Measurements from ENCODE around the gene IL2RG. TPM values are rescaled to one million over a fixed set of nuclear protein-coding genes. Genes with fewer than 3 reads are reported as not detected.

Gene IL2RG
- 375 and 397 TPM in 2 replicates for total RNA-seq

GRCh38 chrX:71111141-71111843 lies at the start of gene IL2RG:
Gene IL2RG (minus strand): TSS chrX:71111577. CDS start chrX:71111539, 38 bp downstream.
- Mint-ChIP-seq H3K9me3 (no peaks in the 10 kb centered on the region), H3K27ac (peak within 1 kb of the TSS; percentile 92), H3K4me1 (ENCODE audit: low read depth) (peaks cover 52% of the 10 kb centered on the region), H3K27me3 (ENCODE audit: insufficient read depth) (no peaks in the 10 kb centered on the region), H3K4me3 (peak within 1 kb of the TSS; percentile 99), H3K36me3 (ENCODE audit: low read depth) (peaks cover 47% of the 10 kb centered on the region)
- DNase-seq (ENCODE audit: low spot score) = peak; percentile 75
- intact Hi-C loops (cut with micrococcal nuclease) = loop anchor here (1.0 to 10.0 kb wide), 11 partner anchors 8 to 976 kb away; partner anchors contain the start of genes CXCR3, IGBP1, NONO and SNX12

GRCh38 chrX:71160475-71160874 lies 49.1 kb upstream of the IL2RG start:
- Mint-ChIP-seq H3K36me3 (ENCODE audit: low read depth) (peaks cover 10% of the 10 kb centered on the region), H3K9me3 (no peaks in the 10 kb centered on the region), H3K4me1 (ENCODE audit: low read depth) (no peaks in the 10 kb centered on the region), H3K27ac (no peak overlapping the region), H3K4me3 (no peak overlapping the region), H3K27me3 (ENCODE audit: insufficient read depth) (no peaks in the 10 kb centered on the region)
- intact Hi-C loops (cut with micrococcal nuclease) = no loop called here
- no peak for DNase-seq (ENCODE audit: low spot score)

DNA sequence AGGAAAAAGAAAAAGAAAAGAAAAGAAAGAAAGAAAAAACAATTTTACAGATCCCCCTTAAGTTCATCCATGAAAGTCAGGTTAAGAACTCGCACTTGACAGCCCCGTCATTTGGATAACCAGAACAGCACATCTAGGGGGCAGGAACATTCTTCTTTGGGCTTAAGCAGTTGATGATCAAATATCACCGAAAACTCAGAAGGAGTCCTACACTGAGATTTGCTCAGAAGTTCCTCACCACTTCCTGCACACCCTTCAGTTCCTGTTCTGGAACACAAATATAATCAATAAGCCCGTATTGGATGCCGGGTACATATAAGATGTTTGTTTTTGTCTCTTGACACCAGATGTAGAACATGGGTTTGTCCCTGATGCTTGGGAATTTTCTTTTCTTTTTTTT lies 48.0 kb upstream of the IL2RG start:
- Mint-ChIP-seq H3K4me1 (ENCODE audit: low read depth) (no peaks in the 10 kb centered on the region), H3K9me3 (no peaks in the 10 kb centered on the region), H3K4me3 (no peak overlapping the region), H3K27me3 (ENCODE audit: insufficient read depth) (no peaks in the 10 kb centered on the region), H3K36me3 (ENCODE audit: low read depth) (peaks cover 10% of the 10 kb centered on the region), H3K27ac (no peak overlapping the region)
- intact Hi-C loops (cut with micrococcal nuclease) = no loop called here
- DNase-seq (ENCODE audit: low spot score) = no peak

DNA sequence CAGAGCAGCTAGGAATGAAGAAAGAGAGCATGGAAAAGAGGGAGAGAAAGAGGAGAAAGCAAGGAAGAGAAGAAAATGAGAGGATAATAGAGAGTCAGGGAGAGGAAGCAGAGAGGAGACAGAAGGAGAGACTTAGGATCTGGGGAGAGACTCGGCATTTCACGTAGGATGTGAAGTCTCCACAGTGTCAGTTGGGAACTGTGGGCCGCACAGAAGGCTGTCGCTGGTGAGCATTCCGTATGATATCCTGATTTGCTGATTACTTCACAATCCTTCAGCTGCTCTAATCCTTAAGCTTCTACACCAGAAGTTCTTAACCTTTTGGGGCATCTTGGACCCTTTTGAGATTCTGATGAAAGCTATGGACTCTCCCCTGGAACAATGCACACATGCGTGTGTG lies 47.2 kb upstream of the IL2RG start:
- H3K27me3 Mint-ChIP-seq (ENCODE audit: insufficient read depth) = no peaks in the 10 kb centered on the region
- DNase-seq (ENCODE audit: low spot score) = no peak
- intact Hi-C loops (cut with micrococcal nuclease) = no loop called here
- no peak overlapping the region for H3K27ac Mint-ChIP-seq
- peaks cover 10% of the 10 kb centered on the region for H3K36me3 Mint-ChIP-seq (ENCODE audit: low read depth)
- H3K9me3 Mint-ChIP-seq = no peaks in the 10 kb centered on the region
- H3K4me1 Mint-ChIP-seq (ENCODE audit: low read depth) = no peaks in the 10 kb centered on the region
- H3K4me3 Mint-ChIP-seq = no peak overlapping the region

GRCh38 chrX:71154641-71155040 lies 43.3 kb upstream of the IL2RG start:
- Mint-ChIP-seq H3K36me3 (ENCODE audit: low read depth) (peaks cover 9% of the 10 kb centered on the region), H3K27me3 (ENCODE audit: insufficient read depth) (no peaks in the 10 kb centered on the region), H3K27ac (no peak overlapping the region), H3K9me3 (no peaks in the 10 kb centered on the region), H3K4me3 (no peak overlapping the region), H3K4me1 (ENCODE audit: low read depth) (no peaks in the 10 kb centered on the region)
- intact Hi-C loops (cut with micrococcal nuclease) = no loop called here
- no peak for DNase-seq (ENCODE audit: low spot score)

DNA sequence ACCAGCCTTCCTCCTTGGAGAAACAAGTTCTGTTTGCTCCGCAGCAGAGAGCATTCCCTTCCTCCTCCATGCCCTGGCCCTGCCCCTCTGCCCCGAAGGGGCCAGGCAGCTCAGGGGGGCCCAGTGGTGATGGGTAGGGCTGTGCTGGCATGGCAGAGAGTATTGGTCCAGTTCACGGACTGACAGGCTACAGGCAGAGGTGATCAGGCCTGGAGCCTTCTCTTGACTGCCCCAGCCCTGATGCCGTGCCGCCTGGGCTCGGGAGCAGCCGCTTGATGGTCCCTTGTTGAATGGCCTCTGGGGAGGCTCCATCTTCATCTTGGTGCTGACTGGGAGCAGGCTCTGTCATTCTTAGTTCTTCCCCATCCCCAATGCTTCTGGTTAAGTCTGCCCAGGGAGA lies 42.8 kb upstream of the IL2RG start:
- DNase-seq (ENCODE audit: low spot score) = no peak
- H3K27me3 Mint-ChIP-seq (ENCODE audit: insufficient read depth) = no peaks in the 10 kb centered on the region
- H3K27ac Mint-ChIP-seq = no peak overlapping the region
- intact Hi-C loops (cut with micrococcal nuclease) = no loop called here
- peaks cover 9% of the 10 kb centered on the region for H3K36me3 Mint-ChIP-seq (ENCODE audit: low read depth)
- H3K4me1 Mint-ChIP-seq (ENCODE audit: low read depth) = no peaks in the 10 kb centered on the region
- no peak overlapping the region for H3K4me3 Mint-ChIP-seq
- no peaks in the 10 kb centered on the region for H3K9me3 Mint-ChIP-seq

- H3K9me3 Mint-ChIP-seq = no peaks in the 10 kb centered on the region
- peak overlapping the region; percentile 12 for H3K27ac Mint-ChIP-seq
- peaks cover 3% of the 10 kb centered on the region for H3K4me1 Mint-ChIP-seq (ENCODE audit: low read depth)
- H3K4me3 Mint-ChIP-seq = no peak overlapping the region
- no peak for DNase-seq (ENCODE audit: low spot score)
- intact Hi-C loops (cut with micrococcal nuclease) = no loop called here
- H3K36me3 Mint-ChIP-seq (ENCODE audit: low read depth) = peaks cover 6% of the 10 kb centered on the region
- no peaks in the 10 kb centered on the region for H3K27me3 Mint-ChIP-seq (ENCODE audit: insufficient read depth)
Measured at GRCh38 chrX:71151366-71151765, 40.0 kb upstream of the IL2RG start.

- Mint-ChIP-seq H3K27ac (no peak overlapping the region), H3K36me3 (ENCODE audit: low read depth) (peaks cover 3% of the 10 kb centered on the region), H3K9me3 (no peaks in the 10 kb centered on the region), H3K4me3 (no peak overlapping the region), H3K27me3 (ENCODE audit: insufficient read depth) (no peaks in the 10 kb centered on the region), H3K4me1 (ENCODE audit: low read depth) (peaks cover 6% of the 10 kb centered on the region)
- intact Hi-C loops (cut with micrococcal nuclease) = no loop called here
- no peak for DNase-seq (ENCODE audit: low spot score)
Measured at GRCh38 chrX:71148278-71148663, 36.9 kb upstream of the IL2RG start.

GRCh38 chrX:71147496-71148277 lies 36.3 kb upstream of the IL2RG start:
- Mint-ChIP-seq H3K36me3 (ENCODE audit: low read depth) (peaks cover 3% of the 10 kb centered on the region), H3K4me1 (ENCODE audit: low read depth) (peaks cover 6% of the 10 kb centered on the region), H3K9me3 (no peaks in the 10 kb centered on the region), H3K4me3 (no peak overlapping the region), H3K27ac (no peak overlapping the region), H3K27me3 (ENCODE audit: insufficient read depth) (no peaks in the 10 kb centered on the region)
- intact Hi-C loops (cut with micrococcal nuclease) = no loop called here
- DNase-seq (ENCODE audit: low spot score) = no peak

DNA sequence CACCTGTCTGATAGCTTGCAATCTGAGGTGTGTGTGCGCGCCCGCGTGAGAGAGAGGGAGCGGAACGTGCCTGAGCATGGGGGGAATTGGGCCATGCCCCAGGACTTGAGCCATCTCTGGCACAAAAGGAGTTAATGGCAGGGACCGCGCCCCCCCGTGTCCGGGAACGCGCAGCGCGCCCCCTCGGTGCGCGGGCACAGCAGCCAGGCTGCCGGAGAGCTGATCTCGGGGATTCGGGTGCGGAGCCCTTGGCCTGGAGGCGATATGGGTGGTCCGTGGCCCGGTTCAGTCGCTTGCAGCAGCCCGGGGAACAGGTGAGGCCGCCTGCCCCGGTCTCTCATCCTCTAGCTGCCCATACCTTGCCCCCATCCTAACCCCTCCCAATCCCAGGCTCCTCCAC lies 33.3 kb upstream of the IL2RG start, which contains the start of gene NLGN3:
NLGN3 (plus strand) TSS at position 191 of the 400 bp plus-strand sequence. CDS start 2,909 bp downstream, outside the sequence.
- Mint-ChIP-seq H3K36me3 (ENCODE audit: low read depth) (peaks cover 7% of the 10 kb centered on the region), H3K27ac (no peak within 1 kb of the TSS), H3K4me3 (no peak within 1 kb of the TSS), H3K27me3 (ENCODE audit: insufficient read depth) (no peaks in the 10 kb centered on the region), H3K4me1 (ENCODE audit: low read depth) (peaks cover 6% of the 10 kb centered on the region), H3K9me3 (no peaks in the 10 kb centered on the region)
- no peak for DNase-seq (ENCODE audit: low spot score)
- intact Hi-C loops (cut with micrococcal nuclease) = loop anchor here (5.0 kb wide), 1 partner anchor 33 kb away; no protein-coding TSS in a partner anchor

DNA sequence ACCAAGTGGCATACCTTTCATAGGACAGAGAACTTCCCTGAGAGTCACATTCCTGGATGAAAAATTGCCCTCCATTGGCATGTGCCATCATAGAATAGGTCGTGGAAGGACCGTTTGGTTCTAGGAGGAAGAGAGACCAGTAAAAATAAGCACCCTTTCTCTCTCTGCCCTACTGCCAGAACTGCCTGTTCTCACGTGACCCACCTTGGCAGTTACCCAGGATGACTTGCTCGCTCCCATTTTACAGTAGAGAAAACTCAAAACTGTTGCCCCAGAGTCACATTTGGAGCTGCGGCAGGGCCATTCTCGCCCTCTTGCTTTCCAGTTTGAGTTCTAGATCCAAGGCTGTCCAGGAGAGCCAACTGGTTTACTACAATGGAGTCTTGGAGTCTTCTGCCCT lies 32.1 kb upstream of the IL2RG start:
- H3K27me3 Mint-ChIP-seq (ENCODE audit: insufficient read depth) = no peaks in the 10 kb centered on the region
- H3K36me3 Mint-ChIP-seq (ENCODE audit: low read depth) = peaks cover 14% of the 10 kb centered on the region
- H3K27ac Mint-ChIP-seq = no peak overlapping the region
- no peaks in the 10 kb centered on the region for H3K9me3 Mint-ChIP-seq
- H3K4me1 Mint-ChIP-seq (ENCODE audit: low read depth) = peaks cover 14% of the 10 kb centered on the region
- intact Hi-C loops (cut with micrococcal nuclease) = loop anchor here (5.0 kb wide), 1 partner anchor 34 kb away; no protein-coding TSS in a partner anchor
- DNase-seq (ENCODE audit: low spot score) = no peak
- H3K4me3 Mint-ChIP-seq = no peak overlapping the region

- H3K9me3 Mint-ChIP-seq = no peaks in the 10 kb centered on the region
- H3K27me3 Mint-ChIP-seq (ENCODE audit: insufficient read depth) = no peaks in the 10 kb centered on the region
- DNase-seq (ENCODE audit: low spot score) = no peak
- intact Hi-C loops (cut with micrococcal nuclease) = loop anchor here (5.0 kb wide), 1 partner anchor 37 kb away; no protein-coding TSS in a partner anchor
- no peak overlapping the region for H3K27ac Mint-ChIP-seq
- peaks cover 35% of the 10 kb centered on the region for H3K36me3 Mint-ChIP-seq (ENCODE audit: low read depth)
- no peak overlapping the region for H3K4me3 Mint-ChIP-seq
- peaks cover 7% of the 10 kb centered on the region for H3K4me1 Mint-ChIP-seq (ENCODE audit: low read depth)
Measured at GRCh38 chrX:71140440-71140839, 29.1 kb upstream of the IL2RG start.

- Mint-ChIP-seq H3K36me3 (ENCODE audit: low read depth) (peaks cover 59% of the 10 kb centered on the region), H3K4me1 (ENCODE audit: low read depth) (peaks cover 19% of the 10 kb centered on the region), H3K27ac (no peak overlapping the region), H3K4me3 (no peak overlapping the region), H3K27me3 (ENCODE audit: insufficient read depth) (peaks cover 1% of the 10 kb centered on the region), H3K9me3 (no peaks in the 10 kb centered on the region)
- DNase-seq (ENCODE audit: low spot score) = no peak
- intact Hi-C loops (cut with micrococcal nuclease) = no loop called here
Measured at GRCh38 chrX:71131510-71131909, 20.1 kb upstream of the IL2RG start.

All from activated T-helper 1 cell treated with anti-CD3 and anti-CD28 coated beads, Interleukin-12 subunit alpha, Interleukin-12 subunit beta, Interleukin-2, Interleukin-4 antibody, amounts not matched to agents 30 ng/mL and 10 ng/mL and 1 ng/mL, durations not matched to agents 14 hours and 24 hours and 36 hours (primary cell).